Loucy (cell line): Measurements from ENCODE around the gene SERINC2.
A peak's percentile ranks its signal among the peaks of the same experiment; 100 is the strongest.

Experiments used
- H2AFZ ChIP-seq: fragments of 200-600 bp; sonication (generic); 2 replicates; pipeline ENCODE4 v1.6.0; 2016; ENCODE audit warnings: antibody characterized with exemption, mild to moderate bottlenecking, low read length, moderate library complexity
- H3F3A ChIP-seq: fragments of 200-600 bp; 2 replicates; pipeline ENCODE4 v1.6.0; 2016; ENCODE audit warnings: antibody characterized with exemption, low read depth, mild to moderate bottlenecking
- H3K27me3 ChIP-seq: fragments of 200-600 bp; sonication (generic); 2 replicates; pipeline ENCODE4 v1.6.1; 2014; ENCODE audit warnings: low read length, mild to moderate bottlenecking; ENCODE audit not compliant: insufficient read depth, poor library complexity, severe bottlenecking
- H3K36me3 ChIP-seq: fragments of 200-600 bp; sonication (generic); 2 replicates; pipeline ENCODE4 v1.6.1; 2016; ENCODE audit warnings: low read length; ENCODE audit not compliant: insufficient read depth
- H3K4me1 ChIP-seq: fragments of 200-600 bp; sonication (generic); 2 replicates; pipeline ENCODE4 v1.5.1; 2014; ENCODE audit warnings: low read length, mild to moderate bottlenecking; ENCODE audit not compliant: insufficient read depth, poor library complexity, severe bottlenecking
- H3K4me2 ChIP-seq: fragments of 200-600 bp; sonication (generic); 2 replicates; pipeline ENCODE4 v1.6.0; 2014; ENCODE audit warnings: antibody characterized with exemption, low read length, low read depth, mild to moderate bottlenecking; ENCODE audit not compliant: poor library complexity, severe bottlenecking
- H3K4me3 ChIP-seq: fragments of 200-600 bp; sonication (generic); 2 replicates; pipeline ENCODE4 v1.5.1; 2014; ENCODE audit warnings: low read length, mild to moderate bottlenecking, mixed read lengths; ENCODE audit not compliant: poor library complexity, severe bottlenecking
- H3K79me2 ChIP-seq: fragments of 200-600 bp; sonication (generic); 2 replicates; pipeline ENCODE4 v1.6.1; 2014; ENCODE audit warnings: low read length; ENCODE audit not compliant: insufficient read depth
- H3K9ac ChIP-seq: fragments of 200-600 bp; sonication (generic); 2 replicates; pipeline ENCODE4 v1.6.0; 2014; ENCODE audit warnings: mild to moderate bottlenecking, low read depth, low read length, moderate library complexity; ENCODE audit not compliant: poor library complexity, severe bottlenecking
- H3K9me2 ChIP-seq: fragments of 200-600 bp; sonication (generic); replicated peaks from 2 replicates; pipeline ENCODE4 v1.6.1; 2016; ENCODE audit warnings: low read depth, low read length, mixed read lengths
- H3K9me3 ChIP-seq: fragments of 200-600 bp; sonication (generic); 2 replicates; pipeline ENCODE4 v1.6.1; 2014; ENCODE audit warnings: mild to moderate bottlenecking, antibody characterized with exemption, low read length, low read depth; ENCODE audit not compliant: insufficient read depth
- H4K20me1 ChIP-seq: fragments of 200-600 bp; sonication (generic); 2 replicates; pipeline ENCODE4 v1.6.0; 2014; ENCODE audit warnings: antibody characterized with exemption, low read length, mild to moderate bottlenecking; ENCODE audit not compliant: insufficient read depth, poor library complexity, severe bottlenecking
- EZH2phosphoT487 ChIP-seq: fragments of 200-600 bp; IDR thresholded peaks from 2 replicates; pipeline ENCODE4 v1.6.1; 2018; ENCODE audit warnings: antibody characterized with exemption, mild to moderate bottlenecking, moderate library complexity, borderline replicate concordance
- TF ChIP-seq, protein P1 (sequence below): fragments of 200-600 bp; sonication (generic); conservative IDR thresholded peaks from 2 replicates; pipeline ENCODE4 v1.5.1; 2014; ENCODE audit warnings: mild to moderate bottlenecking, antibody characterized with exemption, low read length

Gene SERINC2

DNA sequence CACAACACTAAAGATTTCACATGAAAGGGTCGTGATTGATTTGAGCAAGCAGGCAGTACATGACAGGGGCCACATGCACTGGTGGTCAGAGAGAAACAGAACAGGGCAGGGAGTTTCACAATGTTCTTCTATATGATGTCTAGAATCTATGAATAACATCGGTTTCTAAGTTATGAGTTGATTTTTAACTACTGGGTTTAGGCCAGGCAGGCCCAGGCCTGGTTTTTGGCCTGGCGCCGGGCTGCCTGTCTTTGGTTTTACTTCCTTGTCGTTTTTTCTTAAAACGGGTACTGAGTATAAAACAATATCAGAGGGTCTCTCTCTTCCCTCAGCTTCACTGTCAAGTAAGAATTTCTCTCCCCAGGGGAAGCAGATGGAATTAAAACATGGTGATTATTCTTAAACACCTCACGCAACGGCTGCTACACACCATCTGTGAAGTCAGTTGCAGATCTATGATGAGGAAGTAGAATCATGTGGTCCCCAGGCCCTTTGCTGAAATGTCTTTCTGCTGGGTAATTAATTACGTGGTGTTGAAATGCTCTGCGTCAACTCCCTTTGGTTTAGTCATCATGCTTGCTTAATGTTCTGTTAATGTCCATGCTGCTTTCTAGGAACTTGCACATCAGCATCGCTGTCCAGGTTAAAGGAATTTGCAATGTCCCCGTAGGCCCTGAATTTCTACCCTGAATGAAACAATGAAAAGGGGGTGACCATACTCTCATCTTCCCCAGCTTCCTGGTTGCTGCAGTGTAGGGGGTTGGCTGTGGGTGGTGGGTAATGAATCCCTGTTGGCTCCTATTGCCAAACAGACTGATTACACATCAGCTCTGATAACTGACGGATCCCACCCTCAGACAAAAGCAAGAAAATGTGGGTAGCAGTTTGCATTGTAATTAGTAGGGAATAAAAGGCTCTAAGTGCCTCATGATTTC, 70.3 kb downstream of the SERINC2 start:
- Histone ChIP-seq H3F3A (no peaks in the 10 kb centered on the region), H3K79me2 (no peaks in the 10 kb centered on the region), H3K9ac (no peak overlapping the region), H3K27me3 (no peaks in the 10 kb centered on the region), H3K9me2 (no peaks in the 10 kb centered on the region), H3K4me2 (no peak overlapping the region), H3K36me3 (no peaks in the 10 kb centered on the region), H2AFZ (peak overlapping the region; percentile 64), H4K20me1 (no peaks in the 10 kb centered on the region), H3K4me1 (peaks cover 13% of the 10 kb centered on the region), H3K4me3 (no peak overlapping the region), H3K9me3 (no peaks in the 10 kb centered on the region)
- no peak for TF ChIP-seq EZH2phosphoT487
- TF ChIP-seq, protein P1, sequence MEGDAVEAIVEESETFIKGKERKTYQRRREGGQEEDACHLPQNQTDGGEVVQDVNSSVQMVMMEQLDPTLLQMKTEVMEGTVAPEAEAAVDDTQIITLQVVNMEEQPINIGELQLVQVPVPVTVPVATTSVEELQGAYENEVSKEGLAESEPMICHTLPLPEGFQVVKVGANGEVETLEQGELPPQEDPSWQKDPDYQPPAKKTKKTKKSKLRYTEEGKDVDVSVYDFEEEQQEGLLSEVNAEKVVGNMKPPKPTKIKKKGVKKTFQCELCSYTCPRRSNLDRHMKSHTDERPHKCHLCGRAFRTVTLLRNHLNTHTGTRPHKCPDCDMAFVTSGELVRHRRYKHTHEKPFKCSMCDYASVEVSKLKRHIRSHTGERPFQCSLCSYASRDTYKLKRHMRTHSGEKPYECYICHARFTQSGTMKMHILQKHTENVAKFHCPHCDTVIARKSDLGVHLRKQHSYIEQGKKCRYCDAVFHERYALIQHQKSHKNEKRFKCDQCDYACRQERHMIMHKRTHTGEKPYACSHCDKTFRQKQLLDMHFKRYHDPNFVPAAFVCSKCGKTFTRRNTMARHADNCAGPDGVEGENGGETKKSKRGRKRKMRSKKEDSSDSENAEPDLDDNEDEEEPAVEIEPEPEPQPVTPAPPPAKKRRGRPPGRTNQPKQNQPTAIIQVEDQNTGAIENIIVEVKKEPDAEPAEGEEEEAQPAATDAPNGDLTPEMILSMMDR, result no peak
